K562 (cell line): Measurements from ENCODE around the gene MED13L. TPM values are rescaled to one million over a fixed set of nuclear protein-coding genes. Genes with fewer than 3 reads are reported as not detected.

Source experiments
- CLOCK ChIP-seq: fragments of 250-450 bp; sonication (Bioruptor Pico); IDR thresholded peaks from 2 replicates; pipeline ENCODE4 v1.4.0; 2020; ENCODE audit warnings: mild to moderate bottlenecking, moderate library complexity, borderline replicate concordance
- CTBP1 ChIP-seq: fragments of 450-650 bp; IDR thresholded peaks from 2 replicates; pipeline ENCODE4 v1.6.1; 2016; ENCODE audit warnings: borderline replicate concordance
- OTX1 ChIP-seq: fragments of 450-650 bp; formaldehyde crosslinking; IDR thresholded peaks from 2 replicates; pipeline ENCODE4 v1.4.0; 2022; ENCODE audit warnings: mild to moderate bottlenecking
- ZFP36 ChIP-seq: fragments of 150-350 bp; IDR thresholded peaks from 2 replicates; pipeline ENCODE4 v1.6.1; 2018; ENCODE audit warnings: low read length, low read depth; ENCODE audit not compliant: partially characterized antibody
- ZNF133 ChIP-seq: fragments of 250-450 bp; sonication (Bioruptor Pico); IDR thresholded peaks from 2 replicates; pipeline ENCODE4 v1.4.0; 2020; ENCODE audit warnings: mild to moderate bottlenecking
- ZNF407 ChIP-seq: fragments of 450-650 bp; IDR thresholded peaks from 2 replicates; pipeline ENCODE4 v1.6.1; 2016; ENCODE audit warnings: low read depth
- polyA plus RNA-seq, 8 experiments: library from polyadenylated mRNA; depleted of rRNA in 4 of 8; stranded (reverse) in 5 of 8; unstranded in 3 of 8; fragments of >200 nt; fragmentation: Nextera tagmentation in 2 of 8; fragmentation: Illumina TruSeq in 1 of 8; extraction: Ambion mirVana in 2 of 8; extraction: Trizol in 1 of 8; gene quantifications; 2 replicates each; pipeline versions ENCODE4 v1.2.1 to v1.2.3, GENCODE V29; 2011 to 2014; ENCODE audit warnings: inconsistent platforms in 1 of 8, missing spikeins in 1 of 8
- total RNA-seq, 7 experiments: library from RNA; depleted of rRNA in 6 of 7; stranded (reverse); fragments of >200 nt in 6 of 7; fragmentation: Illumina TruSeq in 2 of 7; extraction: Trizol in 2 of 7; gene quantifications; 2 replicates each; pipeline versions ENCODE4 v1.2.1 to v1.2.3, GENCODE V29; 2011 to 2021; ENCODE audit warnings: low replicate concordance in 1 of 7

The MED13L gene
- total and polyA plus RNA-seq, 9 of the 15 experiments (the other 6 are each of a cell fraction or from before 2014, with no cell fraction given) = 13.4 to 90.3 (median 36.9) TPM

- TF ChIP-seq CTBP1 (peak; percentile 93; the same call in 1 of the 2 replicates), ZNF407 (0 out of 2 replicates have a peak, but pooled peaks have one; percentile 8), OTX1 (CRISPR knock-in tag) (no peak), CLOCK (CRISPR knock-in tag) (no peak), ZFP36 (peak; percentile 42), ZNF133 (CRISPR knock-in tag) (no peak)
These were observed 80.5 kb downstream of the MED13L start (continued) for GRCh38 chr12:116196752-116197718.
